Smooth muscle cell (in vitro differentiated cells): ENCODE measurements around the gene MAOA. TPM values are rescaled to one million over a fixed set of nuclear protein-coding genes. Genes with fewer than 3 reads are reported as not detected.

ENCODE experiments used
- DNase-seq: peaks from one replicate; lab custom pipeline; 2025; ENCODE audit not compliant: unreplicated experiment; lab: John Stamatoyannopoulos, UW
- H2AFZ ChIP-seq: fragments of 200-600 bp; sonication (generic); 2 replicates; pipeline ENCODE4 v1.6.0; 2016; ENCODE audit warnings: antibody characterized with exemption, low read depth, mild to moderate bottlenecking
- H3F3A ChIP-seq: fragments of 200-600 bp; sonication (generic); 2 replicates; pipeline ENCODE4 v1.6.0; 2017; ENCODE audit warnings: antibody characterized with exemption, low read depth
- H3K27ac ChIP-seq: fragments of 200-600 bp; sonication (generic); 2 replicates; pipeline ENCODE4 v1.5.1; 2016; ENCODE audit warnings: low read depth, mild to moderate bottlenecking
- H3K27me3 ChIP-seq: fragments of 200-600 bp; sonication (generic); 2 replicates; pipeline ENCODE4 v1.6.1; 2016; ENCODE audit warnings: low read depth, mild to moderate bottlenecking
- H3K36me3 ChIP-seq: fragments of 200-600 bp; sonication (generic); 2 replicates; pipeline ENCODE4 v1.5.1; 2016; ENCODE audit warnings: low read depth
- H3K4me1 ChIP-seq: fragments of 200-600 bp; sonication (generic); 2 replicates; pipeline ENCODE4 v1.5.1; 2016; ENCODE audit warnings: low read depth
- H3K4me2 ChIP-seq: fragments of 200-600 bp; sonication (generic); 2 replicates; pipeline ENCODE4 v1.6.0; 2016; ENCODE audit warnings: mild to moderate bottlenecking
- H3K4me3 ChIP-seq: fragments of 200-600 bp; sonication (generic); 2 replicates; pipeline ENCODE4 v1.5.1; 2016; ENCODE audit warnings: mild to moderate bottlenecking
- H3K79me2 ChIP-seq: fragments of 200-600 bp; sonication (generic); 2 replicates; pipeline ENCODE4 v1.6.0; 2016; ENCODE audit warnings: low read depth, mild to moderate bottlenecking
- H3K9ac ChIP-seq: fragments of 200-600 bp; sonication (generic); 2 replicates; pipeline ENCODE4 v1.6.0; 2016; ENCODE audit warnings: low read depth
- H3K9me3 ChIP-seq: fragments of 200-600 bp; sonication (generic); replicated peaks from 2 replicates; pipeline ENCODE4 v1.5.1; 2016; ENCODE audit warnings: low read depth
- H4K20me1 ChIP-seq: fragments of 200-600 bp; sonication (generic); 2 replicates; pipeline ENCODE4 v1.6.0; 2016; ENCODE audit warnings: low read depth
- WGBS: methylation state at CpG from one replicate; pipeline ENCODE4 v1.1.7; 2016; ENCODE audit warnings: low lambda C conversion rate; 5-methylcytosine and 5-hydroxymethylcytosine counted together
- polyA plus RNA-seq: library from polyadenylated mRNA; unstranded; fragments of >200 nt; fragmentation: Nextera tagmentation; extraction: Ambion mirVana; gene quantifications from 2 replicates; pipeline ENCODE4 v1.2.1, GENCODE V29; 2016
- total RNA-seq: library from RNA; depleted of rRNA; stranded (reverse); fragments of >200 nt; gene quantifications from 2 replicates; pipeline ENCODE4 v1.2.3, GENCODE V29; 2014
- TF ChIP-seq, protein P1 (sequence below): fragments of 200-600 bp; sonication (generic); IDR thresholded peaks from 2 replicates; pipeline ENCODE4 v1.5.1; 2017; ENCODE audit warnings: borderline replicate concordance, mild to moderate bottlenecking, antibody characterized with exemption; ENCODE audit not compliant: insufficient read depth, poor library complexity, severe bottlenecking

The MAOA gene
- total and polyA plus RNA-seq, 2 experiments from 2014 or later: 1.2 to 1.6 TPM

DNA sequence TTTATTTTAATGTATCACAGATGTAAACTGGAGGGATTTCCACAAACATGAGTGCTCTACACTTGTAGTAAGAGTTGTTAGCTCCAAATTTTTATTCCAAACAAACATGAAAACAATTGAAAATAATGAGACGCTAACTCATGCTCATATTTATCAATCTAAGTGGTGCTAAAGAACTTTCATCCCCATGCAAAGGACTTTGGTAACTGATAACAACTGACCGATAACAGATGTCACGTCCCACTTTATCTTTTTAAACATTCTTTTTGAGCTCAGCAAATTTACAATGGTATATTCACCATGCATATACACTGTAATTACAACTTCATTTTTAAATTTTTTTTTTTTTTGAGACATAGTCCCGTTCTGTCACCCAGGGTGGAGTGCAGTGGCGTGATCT is 15.6 kb upstream of the MAOA start:
- H3K4me3 ChIP-seq: no peak overlapping the region
- no peak for DNase-seq
- TF ChIP-seq, protein P1, sequence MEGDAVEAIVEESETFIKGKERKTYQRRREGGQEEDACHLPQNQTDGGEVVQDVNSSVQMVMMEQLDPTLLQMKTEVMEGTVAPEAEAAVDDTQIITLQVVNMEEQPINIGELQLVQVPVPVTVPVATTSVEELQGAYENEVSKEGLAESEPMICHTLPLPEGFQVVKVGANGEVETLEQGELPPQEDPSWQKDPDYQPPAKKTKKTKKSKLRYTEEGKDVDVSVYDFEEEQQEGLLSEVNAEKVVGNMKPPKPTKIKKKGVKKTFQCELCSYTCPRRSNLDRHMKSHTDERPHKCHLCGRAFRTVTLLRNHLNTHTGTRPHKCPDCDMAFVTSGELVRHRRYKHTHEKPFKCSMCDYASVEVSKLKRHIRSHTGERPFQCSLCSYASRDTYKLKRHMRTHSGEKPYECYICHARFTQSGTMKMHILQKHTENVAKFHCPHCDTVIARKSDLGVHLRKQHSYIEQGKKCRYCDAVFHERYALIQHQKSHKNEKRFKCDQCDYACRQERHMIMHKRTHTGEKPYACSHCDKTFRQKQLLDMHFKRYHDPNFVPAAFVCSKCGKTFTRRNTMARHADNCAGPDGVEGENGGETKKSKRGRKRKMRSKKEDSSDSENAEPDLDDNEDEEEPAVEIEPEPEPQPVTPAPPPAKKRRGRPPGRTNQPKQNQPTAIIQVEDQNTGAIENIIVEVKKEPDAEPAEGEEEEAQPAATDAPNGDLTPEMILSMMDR: no peak

DNA sequence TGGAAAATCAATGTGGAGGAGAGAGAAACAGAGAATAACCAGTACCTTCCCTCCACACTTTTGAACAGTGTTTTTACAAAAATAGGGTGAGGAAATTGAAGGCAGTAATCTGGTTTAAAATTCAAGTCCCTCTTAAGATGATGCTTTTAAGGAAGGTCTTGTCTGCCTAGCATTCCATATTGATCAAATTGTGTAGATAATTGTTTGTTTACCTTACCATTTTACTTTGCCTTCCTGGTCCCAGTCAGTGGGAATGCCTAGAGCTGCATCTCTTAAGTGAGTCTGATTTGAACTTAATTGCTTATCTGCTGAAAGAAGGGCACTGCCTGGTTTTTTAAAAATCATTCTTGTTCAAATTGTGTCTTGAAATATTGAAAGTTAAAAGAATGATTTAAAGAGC is 14.4 kb upstream of the MAOA start:
- Histone ChIP-seq H3K4me1 (no peaks in the 10 kb centered on the region), H2AFZ (no peak overlapping the region), H3K4me3 (no peak overlapping the region), H3K9ac (no peak overlapping the region), H3F3A (no peaks in the 10 kb centered on the region), H3K79me2 (no peaks in the 10 kb centered on the region), H3K27ac (peak overlapping the region; percentile 15), H3K9me3 (no peaks in the 10 kb centered on the region), H4K20me1 (no peaks in the 10 kb centered on the region), H3K36me3 (no peaks in the 10 kb centered on the region), H3K27me3 (no peaks in the 10 kb centered on the region), H3K4me2 (peak overlapping the region; percentile 12)
- TF ChIP-seq, protein P1: no peak
- DNase-seq: no peak

More for the DNA sequence above, 15.6 kb upstream of the MAOA start:
- H3K4me2 ChIP-seq: no peak overlapping the region
- WGBS: 75% methylated on average over 5 of the region's 5 CpGs
- H3K9me3 ChIP-seq: no peaks in the 10 kb centered on the region
- H2AFZ ChIP-seq: no peak overlapping the region
- H3K36me3 ChIP-seq: no peaks in the 10 kb centered on the region
- H3K9ac ChIP-seq: no peak overlapping the region
- H3F3A ChIP-seq: no peaks in the 10 kb centered on the region
- H4K20me1 ChIP-seq: no peaks in the 10 kb centered on the region
- no peaks in the 10 kb centered on the region for H3K27me3 ChIP-seq
- no peaks in the 10 kb centered on the region for H3K4me1 ChIP-seq
- H3K27ac ChIP-seq: no peak overlapping the region
- H3K79me2 ChIP-seq: no peaks in the 10 kb centered on the region

DNA sequence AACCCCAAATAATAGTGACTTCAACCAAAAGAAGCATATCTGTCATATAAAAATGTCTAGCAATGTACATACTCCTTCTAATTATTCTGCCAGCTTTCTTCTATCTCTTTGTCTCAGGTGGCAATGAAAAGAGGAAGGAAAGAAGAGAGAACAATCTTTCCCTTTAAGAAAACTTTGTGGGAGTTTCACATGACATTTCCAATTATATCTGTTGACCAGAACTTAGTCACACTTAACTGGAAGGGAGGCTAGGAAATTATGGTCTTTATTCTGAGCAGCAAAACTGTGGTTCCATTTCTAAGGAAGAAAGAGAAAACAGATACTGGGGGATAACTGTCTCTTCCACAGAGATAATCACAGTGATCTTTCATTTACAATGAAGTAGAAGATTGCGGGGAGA is 12.9 kb upstream of the MAOA start:
- Histone ChIP-seq H3K4me2 (peak overlapping the region; percentile 50), H3K4me3 (no peak overlapping the region), H4K20me1 (no peaks in the 10 kb centered on the region), H3K27ac (peak overlapping the region; percentile 87), H2AFZ (peak overlapping the region; percentile 74), H3K36me3 (no peaks in the 10 kb centered on the region), H3K27me3 (no peaks in the 10 kb centered on the region), H3F3A (no peaks in the 10 kb centered on the region), H3K79me2 (no peaks in the 10 kb centered on the region), H3K4me1 (no peaks in the 10 kb centered on the region), H3K9ac (peak overlapping the region; percentile 19), H3K9me3 (no peaks in the 10 kb centered on the region)
- DNase-seq: no peak
- TF ChIP-seq, protein P1: no peak
- 63% methylated on average over 1 of the region's 1 CpG for WGBS

DNA sequence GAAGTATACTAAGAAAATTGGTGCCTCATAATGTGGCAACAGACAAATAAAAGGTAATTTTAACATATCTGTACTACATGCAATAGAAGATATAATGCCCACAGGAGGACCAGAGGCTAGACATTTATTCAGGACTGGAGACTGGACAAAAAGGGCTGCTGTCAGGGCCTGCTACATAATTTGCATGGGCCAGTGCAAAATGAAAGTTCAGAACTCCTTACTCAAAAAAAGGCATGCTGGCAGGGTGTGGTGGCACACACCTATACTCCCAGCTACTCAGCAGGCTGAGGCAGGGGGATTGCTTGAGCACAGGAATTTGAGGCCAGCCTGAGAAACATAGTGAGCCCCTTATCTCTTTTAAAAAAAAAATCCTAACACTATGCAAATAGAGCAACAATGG is 12.4 kb upstream of the MAOA start:
- Histone ChIP-seq H3K36me3 (no peaks in the 10 kb centered on the region), H3K9ac (peak overlapping the region; percentile 19), H2AFZ (no peak overlapping the region), H3F3A (no peaks in the 10 kb centered on the region), H3K4me2 (peak overlapping the region; percentile 47), H3K9me3 (no peaks in the 10 kb centered on the region), H4K20me1 (no peaks in the 10 kb centered on the region), H3K79me2 (no peaks in the 10 kb centered on the region), H3K27me3 (no peaks in the 10 kb centered on the region), H3K4me1 (no peaks in the 10 kb centered on the region), H3K4me3 (no peak overlapping the region), H3K27ac (peak overlapping the region; percentile 87)
- DNase-seq: no peak
- TF ChIP-seq, protein P1: no peak
